GM19463 (cell line): ENCODE measurements around the gene CAPN8.

Source experiments
- ATAC-seq: cut with Tn5 transposase; IDR thresholded peaks from one replicate; pipeline ENCODE4 v1.9.1; 2021; ENCODE audit warnings: mild to moderate bottlenecking, moderate library complexity; ENCODE audit not compliant: unreplicated experiment

CAPN8 gene

GRCh38 chr1:223665592-223666312 lies at the start of gene CAPN8:
Gene CAPN8, minus strand, starts transcription at chr1:223665701. Its CDS starts 55 bp downstream, at chr1:223665646.
- no peak for ATAC-seq

GRCh38 chr1:223714849-223715603 lies 49.5 kb upstream of the CAPN8 start:
- no peak for ATAC-seq

- no peak for ATAC-seq
These were observed 48.9 kb upstream of the CAPN8 start for GRCh38 chr1:223714421-223714724.

GRCh38 chr1:223713546-223714420 lies 48.3 kb upstream of the CAPN8 start:
- ATAC-seq, result no peak

- ATAC-seq, result peak; percentile 29
These were observed 47.5 kb upstream of the CAPN8 start for GRCh38 chr1:223712850-223713474.

GRCh38 chr1:223712194-223712849 lies 46.8 kb upstream of the CAPN8 start, which contains the start of gene CAPN2:
Gene CAPN2, plus strand, starts transcription at chr1:223712539. Its CDS starts 102 bp downstream, at chr1:223712641.
- ATAC-seq, result peak; percentile 56

GRCh38 chr1:223711747-223712193 lies 46.3 kb upstream of the CAPN8 start:
- ATAC-seq, result no peak

GRCh38 chr1:223711173-223711572 lies 45.7 kb upstream of the CAPN8 start:
- no peak for ATAC-seq

GRCh38 chr1:223710179-223711133 lies 45.0 kb upstream of the CAPN8 start:
- ATAC-seq, result no peak

- no peak for ATAC-seq
These were observed 44.1 kb upstream of the CAPN8 start for GRCh38 chr1:223709598-223709997.

GRCh38 chr1:223708651-223709268 lies 43.3 kb upstream of the CAPN8 start:
- no peak for ATAC-seq

- no peak for ATAC-seq
These were observed 42.5 kb upstream of the CAPN8 start for GRCh38 chr1:223708001-223708359.

GRCh38 chr1:223707256-223708000 lies 41.9 kb upstream of the CAPN8 start:
- ATAC-seq, result no peak

GRCh38 chr1:223706077-223706973 lies 40.8 kb upstream of the CAPN8 start:
- no peak for ATAC-seq

GRCh38 chr1:223704921-223705878 lies 39.7 kb upstream of the CAPN8 start:
- no peak for ATAC-seq

GRCh38 chr1:223703668-223704013 lies 38.1 kb upstream of the CAPN8 start:
- ATAC-seq, result no peak
